ENCODE results near the gene OSBPL6. TPM values are rescaled to one million over a fixed set of nuclear protein-coding genes. Genes with fewer than 3 reads are reported as not detected.
"Not testable (repeated sequence)": the region's sequence is repeated elsewhere in the genome, so short reads cannot be mapped to it uniquely, and the experiment has no call there.

Gene OSBPL6
- total RNA-seq, 1 experiment from 2014 or later: 0.30 TPM

- Histone ChIP-seq H3K27ac (ENCODE audit: low read length) (no peak overlapping the region), H3K4me2 (ENCODE audit: low read depth, low read length, poor library complexity, severe bottlenecking) (peak overlapping the region; percentile 38), H3K4me3 (ENCODE audit: low read length) (no peak overlapping the region), H3K36me3 (ENCODE audit: insufficient read depth, low read length) (no peaks in the 10 kb centered on the region), H2AFZ (ENCODE audit: low read length) (peak overlapping the region; percentile 48; the same call in 1 of the 2 replicates), H3K4me1 (ENCODE audit: low read length) (peaks cover 16% of the 10 kb centered on the region), H3K9me3 (ENCODE audit: low read length) (no peaks in the 10 kb centered on the region), H3K9ac (ENCODE audit: low read length) (no peak overlapping the region), H4K20me1 (ENCODE audit: insufficient read depth, low read depth, low read length) (no peaks in the 10 kb centered on the region), H3K27me3 (ENCODE audit: low read length) (no peaks in the 10 kb centered on the region), H3K79me2 (ENCODE audit: low read length) (no peaks in the 10 kb centered on the region), H3K9me2 (replicated peaks; ENCODE audit: insufficient read depth, low read length) (no peaks in the 10 kb centered on the region)
- DNase-seq: peak; percentile 71
These were observed 3.3 kb upstream of the OSBPL6 start for GRCh38 chr2:178191004-178191508.

- Histone ChIP-seq H4K20me1 (ENCODE audit: insufficient read depth, low read depth, low read length) (no peaks in the 10 kb centered on the region), H3K4me2 (ENCODE audit: low read depth, low read length, poor library complexity, severe bottlenecking) (peak overlapping the region; percentile 38), H3K27ac (ENCODE audit: low read length) (no peak overlapping the region), H3K4me3 (ENCODE audit: low read length) (no peak overlapping the region), H3K36me3 (ENCODE audit: insufficient read depth, low read length) (no peaks in the 10 kb centered on the region), H3K9ac (ENCODE audit: low read length) (no peak overlapping the region), H3K79me2 (ENCODE audit: low read length) (no peaks in the 10 kb centered on the region), H3K27me3 (ENCODE audit: low read length) (no peaks in the 10 kb centered on the region), H2AFZ (ENCODE audit: low read length) (no peak overlapping the region), H3K9me3 (ENCODE audit: low read length) (no peaks in the 10 kb centered on the region), H3K9me2 (replicated peaks; ENCODE audit: insufficient read depth, low read length) (no peaks in the 10 kb centered on the region), H3K4me1 (ENCODE audit: low read length) (peaks cover 16% of the 10 kb centered on the region)
- DNase-seq: no peak
These were observed 2.8 kb upstream of the OSBPL6 start for GRCh38 chr2:178191511-178191910.

DNA sequence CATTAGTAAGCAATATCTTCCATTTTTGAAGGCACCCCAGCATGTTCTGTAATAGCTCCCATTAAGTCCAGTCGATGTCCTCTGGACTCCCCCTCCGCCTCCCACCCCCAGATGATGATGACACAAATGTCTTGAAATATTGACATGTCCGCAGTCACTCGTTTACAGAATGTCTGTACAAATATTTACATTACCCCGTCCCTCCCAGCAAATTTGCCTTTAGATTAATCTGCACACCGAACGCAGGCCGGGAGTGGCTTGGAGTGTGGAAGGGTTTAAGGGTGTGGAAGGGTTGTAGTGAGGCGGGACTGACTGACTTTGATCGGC is 853 bp upstream of the OSBPL6 start:
- H3K4me2 ChIP-seq (ENCODE audit: low read depth, low read length, poor library complexity, severe bottlenecking): no peak overlapping the region
- no peaks in the 10 kb centered on the region for H3K9me3 ChIP-seq (ENCODE audit: low read length)
- no peak overlapping the region for H3K4me3 ChIP-seq (ENCODE audit: low read length)
- peaks cover 16% of the 10 kb centered on the region for H3K4me1 ChIP-seq (ENCODE audit: low read length)
- no peak overlapping the region for H2AFZ ChIP-seq (ENCODE audit: low read length)
- no peak for DNase-seq
- no peaks in the 10 kb centered on the region for H3K27me3 ChIP-seq (ENCODE audit: low read length)
- H3K36me3 ChIP-seq (ENCODE audit: insufficient read depth, low read length): no peaks in the 10 kb centered on the region
- H3K27ac ChIP-seq (ENCODE audit: low read length): no peak overlapping the region
- H4K20me1 ChIP-seq (ENCODE audit: insufficient read depth, low read depth, low read length): no peaks in the 10 kb centered on the region
- no peaks in the 10 kb centered on the region for H3K9me2 ChIP-seq (replicated peaks; ENCODE audit: insufficient read depth, low read length)
- no peaks in the 10 kb centered on the region for H3K79me2 ChIP-seq (ENCODE audit: low read length)
- H3K9ac ChIP-seq (ENCODE audit: low read length): no peak overlapping the region

DNA sequence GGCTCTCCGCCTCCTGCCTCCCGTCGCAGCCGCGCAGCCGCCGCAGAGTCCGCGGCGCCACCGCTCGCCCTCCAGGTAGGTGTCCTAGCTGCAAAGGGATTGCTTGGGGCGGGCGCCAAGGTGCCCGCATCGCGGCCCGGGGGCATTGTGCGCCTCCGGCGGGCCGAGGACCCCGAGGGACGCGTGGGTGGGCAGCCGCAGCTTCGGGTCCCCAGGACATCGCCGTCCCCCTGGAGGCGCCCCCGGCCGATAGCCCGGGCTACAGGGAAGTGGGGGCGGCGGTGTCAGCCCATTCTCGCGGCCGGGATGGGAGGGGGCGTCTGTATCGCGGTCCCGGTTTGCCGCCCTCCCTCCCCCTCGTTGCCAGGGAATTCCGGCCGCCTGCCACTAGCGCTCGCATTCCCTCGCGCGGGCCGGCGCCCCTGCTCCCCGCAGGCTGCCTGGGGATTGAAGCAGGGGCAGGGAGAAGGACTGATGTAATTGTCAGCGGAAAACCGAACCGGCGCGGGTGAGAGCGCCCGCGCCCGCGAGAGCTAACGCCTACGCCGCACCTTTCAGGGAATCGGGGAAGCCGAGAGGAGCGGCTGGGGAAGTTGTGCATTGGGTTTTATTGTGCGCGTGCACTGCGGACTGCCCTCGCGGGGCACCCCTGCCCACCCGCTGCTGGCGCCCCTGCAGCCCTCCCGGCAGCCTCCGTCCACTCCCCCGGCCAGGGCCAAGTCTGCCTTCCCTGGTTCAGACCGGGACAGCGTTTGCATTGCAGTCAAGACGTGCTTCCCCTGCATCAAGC is 483 bp downstream of the OSBPL6 start:
- Histone ChIP-seq H4K20me1 (ENCODE audit: insufficient read depth, low read depth, low read length) (no peaks in the 10 kb centered on the region), H3K9me3 (ENCODE audit: low read length) (no peaks in the 10 kb centered on the region), H2AFZ (ENCODE audit: low read length) (no peak overlapping the region), H3K4me1 (ENCODE audit: low read length) (peaks cover 16% of the 10 kb centered on the region), H3K27me3 (ENCODE audit: low read length) (no peaks in the 10 kb centered on the region), H3K9ac (ENCODE audit: low read length) (peak overlapping the region; percentile 59), H3K4me2 (ENCODE audit: low read depth, low read length, poor library complexity, severe bottlenecking) (peak overlapping the region; percentile 87), H3K36me3 (ENCODE audit: insufficient read depth, low read length) (no peaks in the 10 kb centered on the region), H3K79me2 (ENCODE audit: low read length) (no peaks in the 10 kb centered on the region), H3K9me2 (replicated peaks; ENCODE audit: insufficient read depth, low read length) (no peaks in the 10 kb centered on the region), H3K4me3 (ENCODE audit: low read length) (peak overlapping the region; percentile 66), H3K27ac (ENCODE audit: low read length) (no peak overlapping the region)
- no peak for DNase-seq

- Histone ChIP-seq H3K4me2 (ENCODE audit: low read depth, low read length, poor library complexity, severe bottlenecking) (peak overlapping the region; percentile 87), H4K20me1 (ENCODE audit: insufficient read depth, low read depth, low read length) (no peaks in the 10 kb centered on the region), H3K36me3 (ENCODE audit: insufficient read depth, low read length) (no peaks in the 10 kb centered on the region), H3K27me3 (ENCODE audit: low read length) (no peaks in the 10 kb centered on the region), H3K27ac (ENCODE audit: low read length) (no peak overlapping the region), H2AFZ (ENCODE audit: low read length) (no peak overlapping the region), H3K79me2 (ENCODE audit: low read length) (no peaks in the 10 kb centered on the region), H3K4me1 (ENCODE audit: low read length) (peaks cover 16% of the 10 kb centered on the region), H3K9ac (ENCODE audit: low read length) (0 out of 2 replicates have a peak overlapping the region, but pooled peaks have one; percentile 59), H3K4me3 (ENCODE audit: low read length) (peak overlapping the region; percentile 66; the same call in 1 of the 2 replicates), H3K9me3 (ENCODE audit: low read length) (no peaks in the 10 kb centered on the region), H3K9me2 (replicated peaks; ENCODE audit: insufficient read depth, low read length) (no peaks in the 10 kb centered on the region)
- no peak for DNase-seq
These were observed 1.3 kb downstream of the OSBPL6 start for GRCh38 chr2:178195390-178196166.

DNA sequence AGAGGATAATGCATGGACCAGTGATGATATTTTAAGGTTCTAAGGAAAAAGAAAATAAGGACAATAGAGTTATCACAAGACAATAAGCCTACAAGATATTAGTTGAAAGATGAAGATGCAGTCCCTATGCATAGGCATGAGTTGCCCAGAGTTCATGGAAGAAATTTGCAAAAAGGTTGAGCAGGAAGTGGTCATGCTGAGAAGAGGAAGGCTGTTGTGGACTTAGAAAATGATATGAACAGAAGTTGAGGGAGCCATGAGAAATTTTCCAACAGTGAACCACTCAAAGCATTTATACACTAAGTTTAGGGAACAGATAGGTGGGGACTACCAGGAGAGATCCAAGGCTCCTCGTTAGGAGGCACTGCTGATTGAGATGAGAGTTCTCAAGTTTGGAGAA is 3.5 kb downstream of the OSBPL6 start:
- Histone ChIP-seq H3K4me2 (ENCODE audit: low read depth, low read length, poor library complexity, severe bottlenecking) (no peak overlapping the region), H3K4me1 (ENCODE audit: low read length) (peaks cover 14% of the 10 kb centered on the region), H3K79me2 (ENCODE audit: low read length) (no peaks in the 10 kb centered on the region), H3K27ac (ENCODE audit: low read length) (no peak overlapping the region), H3K9me2 (replicated peaks; ENCODE audit: insufficient read depth, low read length) (no peaks in the 10 kb centered on the region), H4K20me1 (ENCODE audit: insufficient read depth, low read depth, low read length) (no peaks in the 10 kb centered on the region), H2AFZ (ENCODE audit: low read length) (no peak overlapping the region), H3K9ac (ENCODE audit: low read length) (no peak overlapping the region), H3K27me3 (ENCODE audit: low read length) (no peaks in the 10 kb centered on the region), H3K36me3 (ENCODE audit: insufficient read depth, low read length) (no peaks in the 10 kb centered on the region), H3K9me3 (ENCODE audit: low read length) (no peaks in the 10 kb centered on the region), H3K4me3 (ENCODE audit: low read length) (no peak overlapping the region)
- no peak for DNase-seq

- not testable (repeated sequence) for H3K79me2 ChIP-seq (ENCODE audit: low read length); H3K27me3 ChIP-seq (ENCODE audit: low read length); H3K9ac ChIP-seq (ENCODE audit: low read length); H3K9me2 ChIP-seq (replicated peaks; ENCODE audit: insufficient read depth, low read length); H3K36me3 ChIP-seq (ENCODE audit: insufficient read depth, low read length); DNase-seq; H4K20me1 ChIP-seq (ENCODE audit: insufficient read depth, low read depth, low read length); H3K4me2 ChIP-seq (ENCODE audit: low read depth, low read length, poor library complexity, severe bottlenecking); H3K4me3 ChIP-seq (ENCODE audit: low read length); H3K27ac ChIP-seq (ENCODE audit: low read length); H2AFZ ChIP-seq (ENCODE audit: low read length); H3K9me3 ChIP-seq (ENCODE audit: low read length)
- peaks cover 14% of the 10 kb centered on the region for H3K4me1 ChIP-seq (ENCODE audit: low read length)
These were observed 4.1 kb downstream of the OSBPL6 start for GRCh38 chr2:178198441-178198840.

- DNase-seq: no peak
- H4K20me1 ChIP-seq (ENCODE audit: insufficient read depth, low read depth, low read length): no peaks in the 10 kb centered on the region
- no peak overlapping the region for H3K4me2 ChIP-seq (ENCODE audit: low read depth, low read length, poor library complexity, severe bottlenecking)
- no peaks in the 10 kb centered on the region for H3K36me3 ChIP-seq (ENCODE audit: insufficient read depth, low read length)
- H3K9ac ChIP-seq (ENCODE audit: low read length): no peak overlapping the region
- H3K4me3 ChIP-seq (ENCODE audit: low read length): no peak overlapping the region
- H3K79me2 ChIP-seq (ENCODE audit: low read length): no peaks in the 10 kb centered on the region
- H3K9me3 ChIP-seq (ENCODE audit: low read length): no peaks in the 10 kb centered on the region
- H2AFZ ChIP-seq (ENCODE audit: low read length): no peak overlapping the region
- H3K9me2 ChIP-seq (replicated peaks; ENCODE audit: insufficient read depth, low read length): no peaks in the 10 kb centered on the region
- H3K27me3 ChIP-seq (ENCODE audit: low read length): no peaks in the 10 kb centered on the region
- peaks cover 10% of the 10 kb centered on the region for H3K4me1 ChIP-seq (ENCODE audit: low read length)
- no peak overlapping the region for H3K27ac ChIP-seq (ENCODE audit: low read length)
These were observed 5.0 kb downstream of the OSBPL6 start for GRCh38 chr2:178199334-178199733.

Data from Karpas-422 (cell line).